GM21786 (cell line): Measurements from ENCODE around the gene USP10.
"Not testable (repeated sequence)": the region's sequence is repeated elsewhere in the genome, so short reads cannot be mapped to it uniquely, and the experiment has no call there.

Experiments used
- ATAC-seq: cut with Tn5 transposase; IDR thresholded peaks from one replicate; pipeline ENCODE4 v1.9.1; 2021; ENCODE audit not compliant: unreplicated experiment

Gene USP10

DNA sequence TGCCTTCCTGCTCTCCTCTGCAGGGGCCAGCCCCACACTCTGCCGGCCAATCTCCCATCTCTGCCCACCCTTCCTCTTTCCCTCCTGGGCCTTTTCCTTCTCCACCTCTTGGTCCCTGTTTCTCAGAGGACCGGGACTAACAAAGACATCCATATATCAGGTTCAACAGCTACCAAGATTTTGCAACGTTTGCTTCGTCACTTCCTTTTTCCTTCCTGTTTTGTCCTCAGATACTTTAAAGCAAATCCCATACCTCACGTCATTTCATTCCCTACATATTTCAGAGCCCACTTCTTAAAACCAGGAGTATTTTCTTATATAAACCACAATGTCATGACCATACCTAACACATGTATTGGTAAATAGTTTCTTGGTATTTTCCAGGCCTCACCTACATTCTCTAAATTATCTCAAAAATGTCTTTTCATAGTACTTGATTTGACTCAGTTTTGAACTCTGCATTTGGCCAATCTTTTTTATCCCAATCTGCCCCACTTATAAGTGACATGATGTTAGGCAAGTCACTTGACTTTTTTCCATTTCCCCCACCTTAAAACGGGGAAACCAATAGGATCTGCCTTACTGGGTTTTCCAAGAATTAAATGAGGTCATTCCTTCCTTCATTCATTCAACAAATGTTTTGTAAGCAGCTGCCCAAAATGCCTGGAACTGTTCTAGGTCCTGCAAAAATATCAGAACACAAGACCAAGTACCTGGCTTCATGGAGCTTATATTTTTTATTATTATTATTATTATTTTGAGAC lies 7.2 kb upstream of the USP10 start:
- ATAC-seq: no peak

DNA sequence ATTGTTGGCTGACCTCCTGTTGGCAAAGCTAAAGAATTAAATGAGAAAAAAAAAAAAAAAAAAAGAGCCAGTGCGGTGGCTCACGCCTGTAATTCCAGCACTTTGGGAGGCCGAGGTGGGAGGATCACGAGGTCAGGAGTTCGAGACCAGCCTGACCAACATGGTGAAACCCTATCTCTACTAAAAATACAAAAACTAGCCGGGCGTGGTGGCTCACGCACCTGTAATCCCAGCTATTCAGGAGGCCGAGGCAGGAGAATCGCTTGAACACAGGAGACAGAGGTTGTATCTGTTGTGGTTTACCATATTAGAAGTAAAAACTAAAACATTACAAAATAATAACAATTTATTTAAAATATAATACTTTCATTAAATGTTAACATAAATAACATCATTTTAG lies 5.9 kb upstream of the USP10 start:
- ATAC-seq: not testable (repeated sequence)

DNA sequence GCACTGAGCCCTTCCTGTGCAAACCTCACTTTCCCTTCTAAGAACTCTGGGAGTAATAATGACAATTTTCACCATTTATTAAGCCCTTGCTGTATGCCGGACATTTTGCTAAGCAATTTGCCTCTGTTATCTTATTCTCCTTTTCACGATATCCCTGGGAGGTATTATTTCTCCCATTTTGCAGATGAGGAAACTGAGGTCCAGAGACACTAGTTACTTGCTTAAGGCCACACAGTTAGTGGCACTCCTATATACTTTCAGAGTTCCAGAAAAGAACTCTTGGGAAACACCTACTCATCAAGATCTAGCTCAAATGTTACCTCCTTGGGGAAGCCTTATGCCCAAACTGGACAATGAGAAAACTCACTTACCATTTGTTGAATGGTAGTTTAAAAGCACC lies 4.8 kb upstream of the USP10 start:
- ATAC-seq: no peak

GRCh38 chr16:84699147-84699711 lies 571 bp upstream of the USP10 start:
- no peak for ATAC-seq

- ATAC-seq: peak; percentile 27
Measured at GRCh38 chr16:84700446-84701300, 873 bp downstream of the USP10 start.

DNA sequence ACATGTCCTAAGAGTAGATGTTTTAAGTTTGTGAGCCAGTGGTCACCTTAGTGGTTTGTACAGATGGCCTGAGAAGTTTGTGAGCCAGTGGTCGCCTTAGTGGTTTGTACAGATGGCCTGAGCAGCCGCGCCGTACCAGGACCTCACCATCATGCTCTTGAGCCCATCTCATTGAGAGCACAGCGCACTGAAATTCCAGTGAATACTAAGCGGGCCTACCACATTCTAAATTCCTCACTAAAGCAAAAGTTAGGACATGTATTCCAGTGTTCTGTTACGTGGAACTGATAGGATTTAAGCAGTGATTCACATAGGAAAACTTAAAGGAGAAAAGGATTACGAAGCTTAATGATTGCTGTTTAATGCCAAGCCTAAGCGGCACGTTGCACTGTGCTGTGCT lies 3.9 kb downstream of the USP10 start:
- ATAC-seq: no peak

GRCh38 chr16:84704253-84704652 lies 4.5 kb downstream of the USP10 start:
- ATAC-seq: no peak

DNA sequence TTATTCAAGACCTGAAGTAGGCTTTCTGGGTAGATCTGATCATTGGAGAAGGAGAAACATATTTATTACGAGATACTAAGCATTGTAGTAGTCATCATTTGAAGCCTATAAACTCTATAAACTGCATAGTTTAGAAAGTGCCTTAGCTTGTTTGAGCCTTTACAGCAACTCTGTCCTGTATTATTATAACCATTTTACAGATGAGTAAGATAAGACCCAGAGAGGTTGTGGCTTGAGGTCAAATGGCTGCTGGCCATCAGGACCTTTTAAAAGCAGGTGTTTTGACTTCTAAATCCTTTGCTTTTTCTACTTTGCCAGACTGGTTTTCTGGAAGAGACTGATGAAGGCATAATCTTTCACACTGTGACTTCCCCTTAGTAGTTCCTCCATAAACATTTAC lies 7.1 kb downstream of the USP10 start:
- no peak for ATAC-seq

- no peak for ATAC-seq
Measured at GRCh38 chr16:84709609-84710008, 9.8 kb downstream of the USP10 start.

GRCh38 chr16:84710686-84711085 lies 10.9 kb downstream of the USP10 start:
- no peak for ATAC-seq

GRCh38 chr16:84712138-84712671 lies 12.4 kb downstream of the USP10 start:
- no peak for ATAC-seq

DNA sequence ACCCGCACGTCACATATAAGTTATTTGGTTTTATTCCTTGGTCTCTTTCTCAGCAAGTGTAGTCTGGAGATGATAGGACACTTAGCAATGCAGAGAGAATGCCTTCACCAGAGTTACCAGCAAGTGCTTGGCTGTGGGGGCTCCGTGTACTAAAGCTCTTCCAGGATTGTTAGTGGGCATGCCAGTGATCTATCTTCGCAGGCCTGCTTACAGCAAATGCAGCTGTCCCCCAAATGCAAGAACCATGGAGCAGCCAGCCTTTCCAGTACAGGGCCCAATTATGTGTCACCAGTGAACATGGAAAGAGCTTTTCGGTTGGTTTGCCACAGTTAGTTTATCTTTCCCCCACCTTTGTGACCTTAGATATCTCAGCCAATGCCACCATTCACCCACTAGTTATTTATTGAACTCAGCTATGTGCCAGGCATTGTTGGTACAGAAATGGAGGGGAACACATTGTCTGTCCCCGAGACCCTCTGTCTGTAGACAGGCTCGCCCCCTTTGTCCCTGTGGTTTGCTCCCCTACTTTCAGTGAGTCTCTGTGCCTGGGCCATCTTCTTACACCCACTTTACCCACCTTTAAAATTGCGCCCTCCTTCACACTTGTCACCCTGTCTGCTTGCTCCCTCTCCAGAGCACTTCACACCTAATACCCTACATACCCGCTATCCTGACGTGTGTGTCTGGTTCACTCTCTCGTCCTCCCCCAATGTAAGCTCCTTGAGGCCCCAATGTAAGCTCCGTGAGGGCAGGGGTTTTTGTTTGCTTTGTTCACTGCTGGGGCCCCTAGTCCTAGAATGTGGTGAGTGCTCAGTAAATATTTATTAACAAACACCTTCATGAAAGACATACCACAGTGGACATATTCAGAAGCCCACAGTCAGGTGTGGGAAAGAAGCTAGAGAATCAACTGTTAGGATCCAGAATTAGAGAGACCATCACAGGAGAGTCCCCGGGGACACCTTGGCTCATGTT lies 13.3 kb downstream of the USP10 start:
- no peak for ATAC-seq

DNA sequence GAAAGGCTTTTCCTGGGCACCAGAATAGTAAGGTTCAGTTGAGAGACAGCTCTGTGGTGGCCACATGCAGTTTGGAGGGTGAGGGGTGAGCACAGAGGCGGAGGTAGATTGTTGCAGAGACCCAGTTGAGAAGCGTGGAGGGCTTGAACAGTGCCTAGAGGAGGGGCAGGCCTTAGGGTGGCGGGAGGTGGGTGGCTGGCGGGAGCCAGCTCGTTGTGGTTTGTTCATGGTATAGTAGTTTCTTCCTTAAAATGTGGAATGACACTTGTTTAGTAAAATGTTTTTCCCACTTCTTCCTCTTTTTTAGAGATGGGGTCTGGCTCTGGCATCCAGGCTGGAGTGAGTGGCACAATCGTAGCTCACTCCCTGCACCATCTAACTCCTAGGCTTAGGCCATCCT lies 14.2 kb downstream of the USP10 start:
- no peak for ATAC-seq

GRCh38 chr16:84715424-84715823 lies 15.6 kb downstream of the USP10 start:
- ATAC-seq: no peak

- no peak for ATAC-seq
Measured at GRCh38 chr16:84715854-84716253, 16.1 kb downstream of the USP10 start.

GRCh38 chr16:84716740-84717139 lies 16.9 kb downstream of the USP10 start:
- no peak for ATAC-seq

- no peak for ATAC-seq
Measured at GRCh38 chr16:84717484-84717883, 17.7 kb downstream of the USP10 start.

- ATAC-seq: no peak
Measured at GRCh38 chr16:84720177-84720579, 20.4 kb downstream of the USP10 start.

DNA sequence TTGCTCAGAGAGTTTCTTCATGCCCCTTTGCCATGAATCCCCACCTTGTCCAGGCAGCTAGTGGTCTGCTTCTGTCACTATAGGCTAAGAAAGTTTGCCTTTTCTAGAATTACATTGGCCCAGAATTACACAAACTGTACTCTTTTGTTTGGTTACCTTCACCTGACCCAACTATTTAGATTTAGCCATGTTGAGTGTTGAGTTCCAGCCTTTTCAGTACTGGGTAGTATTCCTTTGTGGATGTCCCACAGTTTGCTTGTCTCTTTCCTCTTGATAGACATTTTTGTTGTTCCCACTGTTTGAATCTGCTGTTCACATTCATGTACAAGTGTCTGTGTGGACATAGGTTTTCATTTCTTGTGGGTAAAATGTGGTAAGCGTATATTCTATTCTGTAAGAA lies 22.3 kb downstream of the USP10 start:
- ATAC-seq: no peak

GRCh38 chr16:84723906-84724305 lies 24.1 kb downstream of the USP10 start:
- no peak for ATAC-seq
